ENCODE measurements around the gene PRSS23. TPM values are rescaled to one million over a fixed set of nuclear protein-coding genes. Genes with fewer than 3 reads are reported as not detected.

PRSS23 gene
- total RNA-seq, 1 experiment from 2014 or later: 9.8 TPM

DNA sequence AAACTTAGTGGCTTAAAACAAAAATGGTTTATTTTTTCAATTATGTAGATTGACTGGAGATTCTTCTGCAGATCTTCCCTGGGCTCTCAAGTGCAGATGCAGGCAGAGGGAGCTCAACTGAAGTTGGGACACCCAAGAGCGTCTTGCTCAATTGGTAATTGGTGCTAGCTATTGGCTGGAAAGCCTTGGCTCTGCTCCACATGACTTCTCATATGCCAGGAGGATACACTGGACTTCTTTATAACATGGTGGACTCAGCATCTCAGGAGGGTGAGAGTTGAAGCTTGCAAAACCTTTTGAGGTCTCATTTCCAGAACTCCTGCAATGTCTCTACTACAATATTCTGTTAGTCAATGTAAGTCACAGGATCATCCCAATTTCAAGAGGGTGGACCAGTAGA is 42.2 kb upstream of the PRSS23 start:
- TF ChIP-seq, protein P1, sequence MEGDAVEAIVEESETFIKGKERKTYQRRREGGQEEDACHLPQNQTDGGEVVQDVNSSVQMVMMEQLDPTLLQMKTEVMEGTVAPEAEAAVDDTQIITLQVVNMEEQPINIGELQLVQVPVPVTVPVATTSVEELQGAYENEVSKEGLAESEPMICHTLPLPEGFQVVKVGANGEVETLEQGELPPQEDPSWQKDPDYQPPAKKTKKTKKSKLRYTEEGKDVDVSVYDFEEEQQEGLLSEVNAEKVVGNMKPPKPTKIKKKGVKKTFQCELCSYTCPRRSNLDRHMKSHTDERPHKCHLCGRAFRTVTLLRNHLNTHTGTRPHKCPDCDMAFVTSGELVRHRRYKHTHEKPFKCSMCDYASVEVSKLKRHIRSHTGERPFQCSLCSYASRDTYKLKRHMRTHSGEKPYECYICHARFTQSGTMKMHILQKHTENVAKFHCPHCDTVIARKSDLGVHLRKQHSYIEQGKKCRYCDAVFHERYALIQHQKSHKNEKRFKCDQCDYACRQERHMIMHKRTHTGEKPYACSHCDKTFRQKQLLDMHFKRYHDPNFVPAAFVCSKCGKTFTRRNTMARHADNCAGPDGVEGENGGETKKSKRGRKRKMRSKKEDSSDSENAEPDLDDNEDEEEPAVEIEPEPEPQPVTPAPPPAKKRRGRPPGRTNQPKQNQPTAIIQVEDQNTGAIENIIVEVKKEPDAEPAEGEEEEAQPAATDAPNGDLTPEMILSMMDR (IDR thresholded peaks at IDR 0.05; ENCODE audit: unreplicated experiment): no peak
- Mint-ChIP-seq H3K36me3 (ENCODE audit: insufficient read depth, unreplicated experiment) (no peaks in the 10 kb centered on the region), H3K27ac (ENCODE audit: low read depth, unreplicated experiment) (no peak overlapping the region), H3K9me3 (ENCODE audit: unreplicated experiment) (no peaks in the 10 kb centered on the region), H3K4me3 (ENCODE audit: unreplicated experiment) (no peak overlapping the region), H3K27me3 (ENCODE audit: insufficient read depth, unreplicated experiment) (no peaks in the 10 kb centered on the region), H3K4me1 (ENCODE audit: insufficient read depth, unreplicated experiment) (no peaks in the 10 kb centered on the region)
- BruUV-seq (replicated peaks): no TSS peak
- ChIA-PET POLR2A (no interaction called here), CTCF (no interaction called here)
- DNase-seq (ENCODE audit: unreplicated experiment): no peak
- intact Hi-C loops (cut with micrococcal nuclease): no loop called here

DNA sequence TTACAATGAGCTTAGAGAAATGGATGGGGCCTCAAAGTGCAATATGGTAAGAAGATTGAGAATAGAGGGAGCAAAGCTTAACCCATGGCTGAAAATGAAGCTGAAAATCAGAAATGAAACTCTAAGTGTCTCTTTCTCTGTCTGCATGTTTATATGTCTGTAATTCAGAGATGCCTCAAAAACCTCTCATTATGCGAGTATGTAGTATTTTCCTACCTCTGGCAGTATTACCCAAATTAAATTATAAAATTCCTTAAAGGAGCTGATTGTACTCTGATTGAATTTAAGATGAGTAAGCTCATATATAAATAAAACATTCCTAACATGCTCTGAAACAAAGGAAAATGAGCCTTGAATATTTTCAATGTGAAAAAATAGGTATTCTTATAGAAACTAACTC is 39.8 kb upstream of the PRSS23 start:
- DNase-seq (ENCODE audit: unreplicated experiment): no peak
- H3K4me3 Mint-ChIP-seq (ENCODE audit: unreplicated experiment): no peak overlapping the region
- H3K36me3 Mint-ChIP-seq (ENCODE audit: insufficient read depth, unreplicated experiment): no peaks in the 10 kb centered on the region
- H3K27ac Mint-ChIP-seq (ENCODE audit: low read depth, unreplicated experiment): no peak overlapping the region
- ChIA-PET POLR2A (interaction anchor here (0.5 to 1.0 kb wide), 3 partner anchors 11 to 52 kb away, joined by 3 read pairs; no protein-coding TSS in a partner anchor), CTCF (interaction anchor here (0.7 to 1.6 kb wide), 7 partner anchors 11 to 109 kb away, joined by 3 to 6 read pairs (median 3); no protein-coding TSS in a partner anchor)
- no peaks in the 10 kb centered on the region for H3K4me1 Mint-ChIP-seq (ENCODE audit: insufficient read depth, unreplicated experiment)
- H3K9me3 Mint-ChIP-seq (ENCODE audit: unreplicated experiment): no peaks in the 10 kb centered on the region
- no peaks in the 10 kb centered on the region for H3K27me3 Mint-ChIP-seq (ENCODE audit: insufficient read depth, unreplicated experiment)
- intact Hi-C loops (cut with micrococcal nuclease): no loop called here
- no TSS peak for BruUV-seq (replicated peaks)
- TF ChIP-seq, protein P1 (IDR thresholded peaks at IDR 0.05; ENCODE audit: unreplicated experiment): no peak

DNA sequence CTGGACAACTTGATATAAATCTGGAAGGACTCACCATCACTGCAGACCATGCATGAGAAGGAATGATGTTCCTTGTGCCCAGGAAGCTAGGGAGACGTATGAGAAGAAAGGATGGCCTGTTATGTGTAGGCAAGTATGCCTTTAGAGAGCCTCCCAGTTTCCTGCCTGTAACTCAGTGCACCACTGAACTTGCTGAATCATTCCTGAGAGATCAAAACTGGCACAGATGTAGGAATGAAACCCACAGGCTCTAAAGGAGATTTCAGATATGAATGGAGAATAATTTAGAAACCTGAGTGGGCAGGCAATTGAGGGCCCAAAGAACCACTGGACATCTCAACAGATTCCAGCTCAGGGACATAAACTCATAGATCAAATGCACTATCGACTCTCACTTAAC is 38.4 kb upstream of the PRSS23 start:
- Mint-ChIP-seq H3K4me1 (ENCODE audit: insufficient read depth, unreplicated experiment) (no peaks in the 10 kb centered on the region), H3K9me3 (ENCODE audit: unreplicated experiment) (no peaks in the 10 kb centered on the region), H3K36me3 (ENCODE audit: insufficient read depth, unreplicated experiment) (no peaks in the 10 kb centered on the region), H3K27ac (ENCODE audit: low read depth, unreplicated experiment) (no peak overlapping the region), H3K27me3 (ENCODE audit: insufficient read depth, unreplicated experiment) (no peaks in the 10 kb centered on the region), H3K4me3 (ENCODE audit: unreplicated experiment) (no peak overlapping the region)
- ChIA-PET POLR2A (no interaction called here), CTCF (interaction anchor here (1.0 to 1.6 kb wide), 2 partner anchors 10 to 12 kb away, joined by 3 to 6 read pairs; no protein-coding TSS in a partner anchor)
- TF ChIP-seq, protein P1 (IDR thresholded peaks at IDR 0.05; ENCODE audit: unreplicated experiment): no peak
- BruUV-seq (replicated peaks): no TSS peak
- DNase-seq (ENCODE audit: unreplicated experiment): no peak
- intact Hi-C loops (cut with micrococcal nuclease): no loop called here

DNA sequence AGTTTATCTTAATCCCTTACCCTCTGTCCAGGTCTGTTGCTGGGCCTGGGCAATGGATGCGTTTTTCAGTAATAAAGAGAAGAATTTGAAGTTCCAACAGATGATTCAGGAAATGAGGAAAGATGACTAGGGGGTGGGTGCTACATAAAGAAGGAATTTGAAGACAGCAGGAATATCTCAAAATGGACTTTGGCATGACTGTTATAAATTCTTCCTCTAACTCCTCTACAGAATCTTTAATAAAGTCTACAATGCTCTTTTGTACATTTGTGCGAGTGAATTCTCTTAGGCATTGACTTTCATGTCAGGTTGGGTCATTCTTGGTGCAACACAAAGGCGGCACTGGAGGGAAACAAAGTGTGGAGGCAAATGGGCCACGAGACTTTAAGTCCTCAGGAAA is 35.1 kb upstream of the PRSS23 start:
- ChIA-PET CTCF (interaction anchor here (0.9 kb wide), 1 partner anchor 180 kb away, joined by 3 read pairs; no protein-coding TSS in a partner anchor), POLR2A (interaction anchor here (0.6 kb wide), 1 partner anchor 123 kb away, joined by 3 read pairs; no protein-coding TSS in a partner anchor)
- TF ChIP-seq, protein P1 (IDR thresholded peaks at IDR 0.05; ENCODE audit: unreplicated experiment): no peak
- Mint-ChIP-seq H3K27ac (ENCODE audit: low read depth, unreplicated experiment) (no peak overlapping the region), H3K36me3 (ENCODE audit: insufficient read depth, unreplicated experiment) (no peaks in the 10 kb centered on the region), H3K4me3 (ENCODE audit: unreplicated experiment) (no peak overlapping the region), H3K27me3 (ENCODE audit: insufficient read depth, unreplicated experiment) (no peaks in the 10 kb centered on the region), H3K9me3 (ENCODE audit: unreplicated experiment) (no peaks in the 10 kb centered on the region), H3K4me1 (ENCODE audit: insufficient read depth, unreplicated experiment) (no peaks in the 10 kb centered on the region)
- intact Hi-C loops (cut with micrococcal nuclease): no loop called here
- BruUV-seq (replicated peaks): no TSS peak
- DNase-seq (ENCODE audit: unreplicated experiment): no peak

Data from MCF 10A (cell line).